Esophagus muscularis mucosa (tissue), 3 donors: ENCODE measurements around the gene RUVBL1.

Source experiments
- CTCF ChIP-seq, 3 experiments: fragments of 200-600 bp in 2 of 3; fragments of 450-650 bp in 1 of 3; sonication (generic) in 2 of 3; IDR thresholded peaks; one replicate each; pipeline ENCODE4 v1.5.1; 2017 to 2019; ENCODE audit warnings: antibody characterized with exemption in 3 of 3, mild to moderate bottlenecking in 2 of 3, moderate library complexity in 1 of 3
- POLR2A ChIP-seq: fragments of 450-650 bp; IDR thresholded peaks from one replicate; pipeline ENCODE4 v1.6.1; 2017; ENCODE audit warnings: antibody characterized with exemption, moderate library complexity, mild to moderate bottlenecking, low read depth

GRCh38 chr3:128083396-128083795, 40.2 kb downstream of the RUVBL1 start:
- TF ChIP-seq POLR2A (no peak), CTCF (IDR thresholded peaks at IDR 0.05) (no peak)
